M059J (cell line): ENCODE data around the gene CRTAC1. TPM values are rescaled to one million over a fixed set of nuclear protein-coding genes. Genes with fewer than 3 reads are reported as not detected.

Experiments
- DNase-seq: peaks from one replicate; pipeline ENCODE4 v3.0.0-alpha.2; 2012; ENCODE audit warnings: low read depth
- total RNA-seq: library from RNA; depleted of rRNA; stranded (reverse); fragments of >200 nt; shearing (Covaris generic); gene quantifications from 2 replicates; pipeline ENCODE4 v1.2.3, GENCODE V29; 2014

Gene CRTAC1
- total RNA-seq, 1 experiment from 2014 or later = not detected

DNA sequence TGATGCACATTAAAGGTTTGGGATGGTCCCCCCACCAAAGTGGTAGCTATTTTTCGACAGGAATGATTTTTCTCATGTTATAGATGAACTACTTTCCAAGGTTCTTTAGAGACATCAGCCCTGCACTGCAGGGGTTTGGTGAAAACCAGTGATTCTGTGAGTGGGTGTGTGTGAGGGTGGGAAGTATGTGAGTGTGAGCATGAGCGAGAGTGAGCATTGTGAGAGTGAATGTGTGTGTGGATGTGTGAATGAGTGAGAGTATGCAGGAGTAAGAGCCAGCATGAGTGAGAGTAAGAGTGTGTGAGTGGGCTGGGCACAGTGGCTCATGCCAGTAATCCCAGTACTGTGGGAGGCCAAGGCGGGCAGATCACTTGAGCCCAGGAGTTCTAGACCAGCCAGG is 105.7 kb downstream of the CRTAC1 start:
- no peak for DNase-seq

DNA sequence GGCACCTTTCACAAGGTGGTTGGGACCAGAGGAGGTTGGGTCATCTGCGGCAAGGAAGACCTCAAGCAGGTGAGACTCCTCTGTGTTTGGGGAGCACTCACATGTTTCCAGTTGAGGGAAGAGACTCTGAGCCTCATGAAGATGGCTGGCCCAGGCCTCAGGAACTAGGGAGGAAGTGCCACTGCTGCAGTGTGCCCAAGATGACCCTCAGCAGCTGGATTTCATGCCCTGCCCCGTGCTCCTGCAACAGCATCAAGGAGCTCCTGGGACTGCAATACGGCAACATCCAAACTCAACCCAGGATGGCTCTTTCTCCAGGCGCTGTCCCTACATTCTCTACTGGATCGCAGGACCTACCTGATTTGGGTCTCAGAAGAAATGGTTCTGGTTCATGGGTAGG is 106.9 kb downstream of the CRTAC1 start:
- DNase-seq = no peak

DNA sequence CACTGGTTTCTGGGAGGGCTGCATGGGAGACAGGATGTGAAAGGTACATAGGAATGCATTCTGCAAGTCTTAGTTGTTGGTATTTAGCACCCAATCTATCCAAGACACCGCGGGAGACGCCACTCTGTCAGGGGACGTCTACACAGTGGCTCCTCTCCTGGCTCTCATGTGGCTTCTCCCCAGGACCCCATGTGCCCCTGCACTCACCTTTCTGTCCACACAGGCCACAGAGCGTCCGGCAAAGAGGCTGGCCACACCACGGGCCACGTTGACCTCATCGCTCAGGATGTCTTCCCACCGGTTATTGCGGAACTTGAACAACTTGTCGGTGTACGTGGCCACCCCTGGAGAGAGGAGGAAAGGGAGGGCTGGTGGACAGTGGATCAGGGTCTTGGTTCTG is 107.4 kb downstream of the CRTAC1 start:
- no peak for DNase-seq

DNA sequence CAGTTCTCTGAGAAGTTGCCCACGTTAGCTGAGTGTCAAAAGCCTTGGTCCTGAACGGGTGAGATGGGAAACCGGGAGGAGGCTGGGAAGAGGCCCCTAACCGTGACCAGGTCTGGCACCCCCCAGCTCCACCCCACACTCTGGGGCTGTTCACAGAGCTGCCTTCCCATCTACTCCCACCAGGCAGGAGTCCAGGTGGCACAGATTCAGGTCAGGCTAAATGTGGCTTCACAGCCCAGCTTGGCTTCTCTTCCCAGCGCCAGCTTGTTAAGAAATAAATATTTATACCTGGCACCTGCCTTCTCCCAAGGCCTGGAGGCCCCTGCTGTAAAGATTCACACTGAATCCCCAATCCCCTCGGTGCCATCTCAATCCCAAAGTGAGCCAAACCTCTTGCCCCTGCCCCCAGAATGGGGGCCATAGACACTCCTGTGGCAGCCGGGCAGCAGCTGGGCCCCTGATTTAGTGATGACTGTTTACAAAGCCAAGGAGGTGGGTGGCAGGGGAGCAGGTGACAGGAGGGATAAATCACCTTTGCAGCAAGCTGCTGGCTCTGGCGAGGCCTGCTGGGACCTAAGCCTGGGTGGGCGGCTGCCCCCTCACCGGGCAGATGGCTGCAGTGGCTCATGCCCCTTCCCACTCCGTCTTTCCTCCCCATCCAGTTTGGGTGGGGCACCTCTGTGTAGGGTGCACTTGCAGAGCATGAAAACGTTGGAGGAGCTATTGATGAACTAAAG is 108.2 kb downstream of the CRTAC1 start:
- DNase-seq = no peak

DNA sequence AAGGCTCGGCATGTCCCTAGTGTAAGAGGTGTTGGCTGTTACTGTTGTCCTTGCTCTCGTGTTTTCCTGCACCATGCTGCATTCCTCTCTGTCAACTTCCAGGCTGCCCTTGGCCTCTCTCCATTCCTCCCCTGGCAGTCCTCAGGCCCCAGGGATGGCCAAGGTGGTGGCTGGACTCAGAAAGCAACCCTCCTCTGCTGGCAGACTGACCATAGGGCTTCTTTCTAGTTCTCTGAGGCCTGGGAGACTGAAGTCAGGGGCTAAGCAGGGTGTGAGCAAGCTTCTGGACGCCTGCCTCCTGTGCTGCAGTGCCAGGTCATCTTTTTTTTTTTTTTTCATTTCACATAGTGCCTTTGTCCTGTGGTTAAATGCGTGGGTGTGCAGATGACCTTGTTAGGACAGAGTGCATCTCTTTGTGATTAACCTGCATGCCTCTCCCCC is 108.8 kb downstream of the CRTAC1 start:
- peak; percentile 5 for DNase-seq

DNA sequence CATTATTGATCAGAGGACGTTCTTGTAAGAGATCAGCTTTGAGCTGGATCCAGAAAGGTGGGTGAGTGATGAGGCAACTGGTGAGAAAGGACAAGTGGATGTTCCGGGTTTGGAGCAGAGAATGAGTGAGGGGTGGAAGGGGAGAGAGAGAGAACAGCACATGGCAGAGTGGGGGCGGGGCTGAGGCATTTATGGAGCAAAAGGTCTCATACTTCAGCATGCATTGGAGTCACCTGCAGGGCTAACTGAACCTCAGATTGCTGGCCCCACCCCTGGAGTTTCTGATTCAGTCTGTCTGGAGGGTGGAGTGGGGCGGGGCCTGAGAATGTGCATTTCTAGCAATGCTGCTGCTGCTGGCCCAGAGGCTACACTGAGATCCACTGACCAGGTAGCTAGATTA is 109.6 kb downstream of the CRTAC1 start:
- no peak for DNase-seq

DNA sequence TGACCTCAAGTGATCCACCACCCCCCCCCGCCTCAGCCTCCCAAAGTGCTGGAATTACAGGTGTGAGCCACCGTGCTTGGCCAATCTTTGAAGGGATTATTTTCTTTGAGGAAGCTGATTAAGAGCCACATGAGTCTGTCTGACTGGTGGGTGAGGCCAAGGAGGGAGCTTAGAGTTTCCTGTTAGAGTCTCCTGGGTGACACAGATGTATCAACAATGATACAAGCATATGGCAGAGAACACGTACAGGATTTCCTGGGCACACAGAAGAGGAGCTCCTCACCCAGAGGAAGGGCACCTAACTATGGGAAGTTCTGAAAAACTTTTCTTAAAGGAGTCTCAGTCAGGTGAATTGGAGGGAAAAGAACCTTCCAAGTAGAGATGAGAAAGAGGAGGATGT is 111.4 kb downstream of the CRTAC1 start:
- peak; percentile 14 for DNase-seq

DNA sequence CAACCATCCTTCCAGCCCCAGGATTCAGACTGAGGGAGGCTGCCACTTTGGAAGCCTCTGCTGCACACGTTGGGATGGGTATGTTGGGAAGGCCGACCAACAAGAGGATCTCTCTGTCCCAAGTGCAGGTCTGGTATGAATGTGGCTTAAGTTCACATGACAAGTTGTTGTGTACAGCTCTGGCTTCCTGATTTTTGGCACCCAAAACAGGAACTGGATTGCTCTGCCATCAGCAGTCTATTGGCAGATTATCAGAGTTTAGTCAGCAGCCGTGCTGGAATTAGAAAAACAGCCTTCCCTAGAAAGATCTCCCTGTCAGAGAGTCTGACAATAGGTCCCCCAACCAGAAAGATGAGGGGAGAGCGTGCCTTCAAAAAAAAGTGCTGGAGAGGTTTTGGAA is 113.8 kb downstream of the CRTAC1 start:
- no peak for DNase-seq

DNA sequence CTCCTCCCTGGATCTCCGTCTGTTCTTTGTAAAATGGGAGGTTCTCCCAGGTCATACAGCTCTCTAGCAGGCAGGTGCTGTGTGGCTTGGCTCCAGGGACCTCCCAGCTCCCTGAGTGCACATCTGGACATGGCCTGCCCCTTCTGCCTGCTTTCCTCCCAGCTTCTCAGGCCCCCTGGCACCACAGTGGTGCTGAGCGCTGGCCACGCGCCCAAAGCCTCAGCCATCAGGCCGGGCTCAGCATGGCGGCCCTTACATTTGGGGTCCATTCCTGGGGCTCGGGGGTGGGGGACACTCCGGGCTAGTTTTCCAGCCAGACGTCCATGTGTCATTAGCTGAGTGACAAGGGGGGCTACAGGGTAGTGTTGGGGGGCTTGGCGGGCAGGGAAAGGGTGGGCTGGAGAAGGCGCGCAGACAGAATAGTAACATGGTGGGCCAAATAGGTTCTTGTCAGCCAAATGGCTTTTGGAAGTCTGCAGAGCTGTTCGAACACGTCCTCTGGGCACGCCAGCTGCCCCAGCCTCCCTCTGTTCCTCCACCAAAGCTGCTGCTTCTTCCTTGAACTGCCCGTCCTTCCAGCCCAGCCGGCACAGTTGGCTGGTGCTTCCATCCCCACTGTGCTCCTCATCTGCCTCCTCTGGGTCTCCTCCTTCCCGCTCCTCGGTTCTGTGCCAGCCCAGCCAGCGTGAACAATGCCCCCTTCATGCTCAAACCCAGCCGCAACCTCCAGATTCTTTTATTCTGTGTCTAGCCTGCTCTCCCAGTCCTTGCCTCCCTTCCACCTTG is 114.9 kb downstream of the CRTAC1 start:
- no peak for DNase-seq

DNA sequence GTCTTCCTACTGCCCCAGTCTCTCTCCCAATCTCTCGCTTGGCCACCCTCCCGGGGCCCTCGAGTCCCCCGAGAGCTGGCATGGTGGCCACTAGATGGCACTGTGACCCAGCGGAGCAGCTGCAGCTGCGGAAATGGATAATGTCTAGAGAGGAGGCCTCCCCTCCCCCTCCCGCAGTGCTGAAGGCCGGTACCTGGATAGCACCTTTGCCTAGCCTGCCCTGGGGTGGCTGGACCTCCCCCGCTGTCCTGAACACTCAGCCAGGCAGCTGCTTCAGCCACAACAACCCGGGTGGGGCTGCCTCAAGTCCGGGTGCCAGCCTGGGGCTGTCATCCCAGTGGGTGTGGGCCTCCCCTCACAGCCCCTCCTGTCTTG is 115.6 kb downstream of the CRTAC1 start:
- DNase-seq = peak; percentile 46

DNA sequence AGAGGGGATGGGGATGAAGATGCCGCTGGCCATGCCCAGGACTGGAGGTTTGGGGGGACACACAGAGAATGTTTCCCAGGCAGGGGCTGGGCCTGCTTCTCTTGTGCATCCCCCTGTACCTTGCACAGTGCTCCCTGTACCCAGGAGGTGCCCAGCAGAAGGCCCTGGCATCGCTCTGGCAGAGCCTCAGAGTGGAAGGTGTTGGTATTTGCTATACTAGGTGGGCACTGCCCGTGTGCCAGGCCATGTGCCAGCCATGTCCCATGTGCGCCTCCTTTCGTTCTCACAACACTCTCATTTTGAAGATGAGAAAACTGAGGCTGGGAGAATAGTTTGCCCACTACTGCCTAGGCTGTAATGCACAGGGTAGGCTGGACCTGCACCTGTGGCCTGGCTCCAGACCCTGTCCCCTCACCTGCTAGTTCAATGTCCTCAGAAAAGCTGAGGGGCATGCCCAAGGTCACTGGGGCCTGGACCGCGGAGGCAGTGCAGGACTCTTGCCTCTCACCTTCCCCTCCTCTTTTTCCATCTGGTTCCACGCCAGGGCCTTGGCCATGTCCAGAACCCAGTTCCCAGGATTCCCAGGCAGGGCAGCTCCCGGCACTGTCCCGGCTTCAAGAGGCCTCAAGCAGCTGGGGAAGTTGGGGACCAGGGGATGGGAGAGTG is 116.1 kb downstream of the CRTAC1 start:
- DNase-seq = no peak

DNA sequence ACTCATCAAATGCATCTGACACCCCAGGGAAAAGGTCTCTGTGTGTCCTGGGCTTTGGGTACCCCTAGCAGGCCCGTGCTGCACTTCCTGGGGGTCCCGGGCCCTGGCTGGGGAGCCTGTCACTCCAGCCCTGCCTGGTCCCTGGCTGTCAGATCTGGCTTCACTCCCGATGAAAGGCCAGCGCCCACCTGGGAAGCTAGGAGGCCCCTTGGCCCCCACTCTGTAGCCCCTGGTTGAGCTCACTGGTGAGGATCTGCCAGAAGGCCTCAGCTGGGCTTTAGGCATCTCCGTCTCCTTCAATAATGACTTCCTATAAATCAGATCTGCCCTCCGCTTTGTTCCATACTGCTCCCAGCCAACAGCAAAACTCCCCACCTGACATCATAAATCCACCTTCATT is 116.8 kb downstream of the CRTAC1 start:
- no peak for DNase-seq

DNA sequence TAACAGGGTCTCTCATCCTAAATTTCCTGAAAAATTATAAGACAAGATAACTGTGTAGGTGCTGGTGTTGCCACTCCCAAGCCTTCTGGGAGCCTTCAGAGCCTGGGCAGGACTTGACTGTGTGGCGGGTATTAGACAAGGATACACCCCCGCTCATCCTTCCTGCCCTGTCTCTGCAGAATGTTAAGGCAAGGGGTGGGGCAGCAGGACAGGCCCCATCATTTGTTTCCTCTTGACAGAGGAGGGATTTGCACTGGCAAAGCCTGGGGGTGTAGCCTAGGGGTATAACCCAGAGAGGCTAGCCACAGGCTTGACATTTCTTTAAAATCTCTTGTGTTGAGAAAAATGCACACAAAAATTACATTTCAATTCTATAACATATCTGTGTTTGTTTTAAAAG is 117.2 kb downstream of the CRTAC1 start:
- DNase-seq = no peak

DNA sequence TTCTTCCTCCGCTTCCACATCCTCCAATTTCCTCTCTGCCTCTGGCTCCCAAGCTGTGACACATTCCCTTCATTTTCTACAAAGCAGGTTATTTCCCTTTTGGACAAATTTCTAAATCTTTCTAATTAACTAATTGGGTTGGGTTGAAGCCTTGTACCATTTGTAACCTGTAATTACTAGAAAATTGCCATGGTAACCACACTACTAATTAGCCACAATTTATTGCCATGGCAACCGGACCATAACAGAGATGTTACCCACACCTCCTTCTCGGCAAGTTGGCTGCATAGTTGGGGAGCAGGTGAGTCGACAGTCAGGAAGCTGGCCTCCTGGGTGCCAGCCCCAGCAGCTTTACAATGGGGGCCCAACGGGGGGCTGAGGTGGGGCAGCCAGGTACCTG is 119.2 kb downstream of the CRTAC1 start:
- DNase-seq = no peak

DNA sequence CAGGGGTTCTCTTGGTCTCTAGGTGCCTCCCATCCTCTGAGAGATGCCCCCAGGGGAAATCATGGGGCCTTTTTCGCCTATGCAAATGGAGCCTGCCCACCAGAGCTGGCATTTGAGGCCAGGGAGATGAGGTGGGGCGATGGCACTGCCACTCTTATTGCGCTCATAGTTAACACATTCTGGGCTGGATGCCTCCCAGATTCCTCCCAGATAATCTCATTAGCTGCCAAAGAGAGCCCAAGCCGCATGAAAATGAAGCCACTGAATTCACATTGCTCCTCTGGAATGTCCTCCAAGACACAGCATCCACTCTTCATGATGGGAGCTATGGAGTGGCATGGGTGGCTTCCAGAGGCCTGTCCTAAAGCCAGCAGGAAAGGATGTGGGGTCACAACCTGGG is 119.8 kb downstream of the CRTAC1 start:
- DNase-seq = no peak

DNA sequence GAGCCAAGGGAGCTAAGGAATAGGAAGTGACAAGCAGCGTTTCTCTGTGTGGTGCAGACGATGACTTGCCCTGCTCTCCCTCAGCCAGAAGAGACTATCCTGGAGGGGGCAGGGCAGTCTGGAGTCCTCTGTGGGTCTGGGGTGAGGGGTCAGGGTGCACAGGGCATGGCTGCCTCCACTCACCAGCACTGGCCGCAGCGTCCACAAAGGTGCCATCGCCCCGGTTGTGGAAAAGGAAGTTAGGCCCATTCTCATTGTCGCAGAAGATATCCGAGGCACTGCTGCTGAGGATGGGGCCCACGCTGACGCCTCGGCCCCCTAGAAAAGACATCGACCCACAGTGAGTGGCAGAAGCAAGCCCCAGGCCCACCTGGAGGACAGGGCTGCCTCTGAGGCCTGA is 122.6 kb downstream of the CRTAC1 start:
- no peak for DNase-seq

DNA sequence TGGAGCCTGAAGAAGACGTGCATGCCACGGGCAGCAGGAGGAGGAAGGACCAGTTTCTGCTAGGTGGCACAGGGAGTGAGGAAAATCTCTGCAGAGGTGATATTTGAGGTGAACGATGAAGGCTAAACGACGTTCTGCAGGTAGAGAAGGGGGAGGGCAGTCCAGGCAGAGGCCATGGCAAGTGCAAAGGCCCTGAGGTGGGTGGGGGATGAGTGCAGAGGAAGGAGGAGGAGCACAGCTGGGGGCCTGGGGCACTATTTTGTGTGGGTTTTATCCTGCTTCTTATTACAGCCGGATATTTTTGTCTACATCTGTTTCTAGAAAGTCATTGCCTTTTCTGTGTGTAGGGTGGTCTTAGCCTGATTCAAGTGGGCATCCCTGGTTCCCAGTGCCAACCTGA is 123.2 kb downstream of the CRTAC1 start:
- no peak for DNase-seq

DNA sequence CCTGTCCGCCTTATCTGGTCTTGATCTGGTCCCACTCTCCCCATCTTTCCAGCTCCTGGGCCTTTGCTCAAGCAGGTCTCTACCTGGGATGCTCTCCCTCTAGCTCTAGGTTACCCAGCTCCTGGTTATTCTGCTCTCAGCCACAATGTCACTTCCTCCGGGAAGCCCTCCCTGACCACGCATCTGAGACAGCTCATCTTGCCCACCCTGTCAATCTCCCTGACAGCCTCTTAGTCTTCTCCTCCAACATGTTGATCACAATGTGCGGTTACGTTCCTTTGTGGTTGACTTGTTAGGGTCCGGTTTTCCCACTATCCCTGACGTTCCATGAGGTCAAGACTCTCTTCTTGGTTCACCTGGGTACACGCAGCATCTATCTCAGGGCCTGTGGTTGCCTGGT is 125.1 kb downstream of the CRTAC1 start:
- DNase-seq = no peak

DNA sequence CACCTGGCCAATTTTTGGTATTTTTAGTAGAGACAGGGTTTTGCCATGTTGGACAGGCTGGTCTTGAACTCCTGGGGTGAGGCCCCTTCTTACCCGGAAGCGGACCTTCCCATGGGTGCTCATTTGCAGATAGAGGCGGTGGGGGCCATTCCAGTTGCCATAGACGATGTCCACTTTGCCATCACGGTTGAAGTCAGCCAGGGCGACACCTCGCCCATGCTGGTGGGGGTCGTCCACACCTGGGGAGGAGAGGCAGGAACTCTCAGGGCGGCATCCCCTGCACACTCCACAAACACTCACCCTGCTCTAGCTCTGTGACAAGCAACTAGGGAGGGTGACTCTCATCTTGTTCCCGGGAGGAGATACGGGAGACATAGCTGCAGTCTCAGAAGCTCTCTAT is 125.8 kb downstream of the CRTAC1 start:
- DNase-seq = no peak

DNA sequence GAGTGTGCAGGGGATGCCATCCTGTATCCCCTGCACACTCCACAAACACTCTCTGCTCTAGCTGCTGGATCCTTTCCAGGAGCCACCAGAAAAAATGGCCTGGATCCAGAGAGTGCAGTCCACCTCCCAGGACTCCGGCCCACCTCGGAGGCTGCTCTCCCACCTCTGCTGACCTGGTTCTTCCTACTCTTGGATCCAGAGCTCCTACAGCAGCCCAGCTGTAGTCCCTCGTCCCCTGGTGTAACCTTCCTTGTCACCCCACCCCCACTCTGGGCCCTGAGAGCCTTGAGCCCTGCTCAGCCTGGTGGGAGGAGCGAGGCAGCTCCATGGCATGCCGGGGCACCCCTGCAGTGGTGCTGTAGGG is 126.4 kb downstream of the CRTAC1 start:
- no peak for DNase-seq

DNA sequence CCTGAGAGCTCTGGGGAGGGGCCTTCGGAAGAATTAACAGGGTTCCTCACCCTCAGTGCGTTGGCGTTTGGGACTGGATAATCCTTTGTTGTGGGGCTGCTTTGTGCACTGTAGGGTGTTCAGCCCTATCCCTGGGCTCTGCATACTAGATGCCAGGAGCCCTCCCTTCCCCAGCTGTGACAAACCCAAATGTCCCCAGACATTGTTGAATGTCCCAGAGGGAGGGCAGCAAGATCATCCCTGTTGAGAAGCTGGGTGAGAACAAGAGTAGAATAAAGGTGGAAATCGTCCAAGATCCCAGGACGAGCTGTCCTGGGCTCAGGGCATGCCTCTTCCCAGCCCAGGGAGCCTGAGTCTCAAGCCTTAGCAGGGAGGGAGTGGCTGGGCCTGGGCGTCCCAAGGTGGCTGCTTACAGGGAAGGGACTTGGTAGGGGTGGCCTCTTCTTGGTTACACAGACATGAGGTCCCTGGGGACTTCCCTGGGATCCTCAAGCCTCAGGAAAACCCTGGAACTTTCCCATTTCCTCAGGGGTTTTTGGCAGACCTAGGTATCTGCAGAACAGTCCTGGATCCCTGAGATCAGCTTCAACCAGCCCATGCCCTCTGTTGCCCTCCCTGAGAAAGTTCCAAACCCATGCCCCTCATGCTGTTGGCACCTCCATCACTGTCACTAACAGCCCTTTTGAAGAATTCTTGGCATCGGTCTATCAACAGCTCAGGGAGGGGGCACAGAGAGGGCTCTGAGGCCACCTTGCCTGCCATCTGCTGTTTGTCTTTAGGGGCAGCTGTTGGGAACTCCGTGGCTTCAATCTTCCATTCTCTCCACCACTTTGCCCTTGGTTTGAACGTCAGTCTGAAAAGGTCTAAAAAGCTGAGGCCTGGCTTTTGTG is 127.0 kb downstream of the CRTAC1 start:
- DNase-seq = no peak

DNA sequence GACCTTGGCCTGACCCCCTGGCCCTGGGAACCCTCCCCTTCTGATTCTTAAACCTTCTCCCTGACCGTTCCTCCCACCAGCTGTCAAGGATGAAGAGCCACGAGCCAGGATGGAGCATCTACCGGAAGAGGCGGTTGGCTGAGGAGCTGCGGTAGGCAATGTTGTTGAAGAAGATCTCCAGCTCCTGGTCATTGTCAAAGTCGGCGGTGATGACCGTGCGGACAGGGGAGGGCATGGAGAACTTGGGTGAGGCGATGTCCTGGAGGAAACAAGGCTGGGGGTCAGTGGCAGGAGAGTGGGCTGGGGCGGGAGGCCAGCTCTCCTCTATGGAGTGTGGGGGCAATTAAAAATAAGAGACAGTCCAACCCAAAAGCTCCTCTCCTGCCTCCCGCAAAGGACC is 129.0 kb downstream of the CRTAC1 start:
- no peak for DNase-seq
